ENCODE measurements around the gene XG. TPM values are rescaled to one million over a fixed set of nuclear protein-coding genes. Genes with fewer than 3 reads are reported as not detected.
"Not testable (repeated sequence)": the region's sequence is repeated elsewhere in the genome, so short reads cannot be mapped to it uniquely, and the experiment has no call there.

The XG gene
- total RNA-seq, 1 experiment from 2014 or later, result not detected

GRCh38 chrX:2802376-2803090 lies 50.7 kb downstream of the XG start:
- not testable (repeated sequence) for H3K27me3 ChIP-seq (replicated peaks); H3K4me1 ChIP-seq (replicated peaks); H3K9me3 ChIP-seq (replicated peaks); H3K36me3 ChIP-seq; H3K4me3 ChIP-seq
- peak overlapping the region; percentile 15; the same call in 1 of the 2 replicates for H3K27ac ChIP-seq
- peak in 1 of 2 experiments; percentile 15 for DNase-seq (ENCODE audit: low read depth in 1 of 2, low spot score in 2 of 2)

GRCh38 chrX:2803486-2803885 lies 51.6 kb downstream of the XG start:
- not testable (repeated sequence) for H3K9me3 ChIP-seq (replicated peaks); H3K27ac ChIP-seq; H3K4me1 ChIP-seq (replicated peaks); H3K36me3 ChIP-seq; H3K4me3 ChIP-seq; DNase-seq (ENCODE audit: low read depth in 1 of 2, low spot score in 2 of 2); H3K27me3 ChIP-seq (replicated peaks)

- DNase-seq (ENCODE audit: low read depth in 1 of 2, low spot score in 2 of 2); H3K4me3 ChIP-seq: not testable (repeated sequence)
- peak overlapping the region; percentile 69 for H3K27ac ChIP-seq
Observed at GRCh38 chrX:2804106-2804843, 52.4 kb downstream of the XG start.

GRCh38 chrX:2804858-2805257 lies 53.0 kb downstream of the XG start:
- DNase-seq (ENCODE audit: low read depth in 1 of 2, low spot score in 2 of 2), result peak; percentile 41 to 70
- H3K4me3 ChIP-seq; H3K27me3 ChIP-seq (replicated peaks): not testable (repeated sequence)

More at GRCh38 chrX:2804106-2804843, 52.4 kb downstream of the XG start:
- H3K9me3 ChIP-seq (replicated peaks); H3K36me3 ChIP-seq; H3K27me3 ChIP-seq (replicated peaks); H3K4me1 ChIP-seq (replicated peaks): not testable (repeated sequence)

GRCh38 chrX:2811271-2811670 lies 59.4 kb downstream of the XG start:
- Histone ChIP-seq H3K4me1 (replicated peaks) (peaks cover 12% of the 10 kb centered on the region), H3K4me3 (no peak overlapping the region), H3K27me3 (replicated peaks) (no peaks in the 10 kb centered on the region), H3K36me3 (no peaks in the 10 kb centered on the region), H3K27ac (peak overlapping the region; percentile 54; the same call in 1 of the 2 replicates), H3K9me3 (replicated peaks) (no peaks in the 10 kb centered on the region)
- no peak for DNase-seq (ENCODE audit: low read depth in 1 of 2, low spot score in 2 of 2)

More at GRCh38 chrX:2804858-2805257, 53.0 kb downstream of the XG start:
- H3K27ac ChIP-seq, result peak overlapping the region; percentile 69
- not testable (repeated sequence) for H3K4me1 ChIP-seq (replicated peaks); H3K9me3 ChIP-seq (replicated peaks); H3K36me3 ChIP-seq

GRCh38 chrX:2812161-2812907 lies 60.5 kb downstream of the XG start:
- Histone ChIP-seq H3K4me1 (replicated peaks) (peaks cover 12% of the 10 kb centered on the region), H3K27ac (peak overlapping the region; percentile 54)
- DNase-seq (ENCODE audit: low read depth in 1 of 2, low spot score in 2 of 2), result peak; percentile 52 to 59
- not testable (repeated sequence) for H3K27me3 ChIP-seq (replicated peaks); H3K36me3 ChIP-seq; H3K9me3 ChIP-seq (replicated peaks); H3K4me3 ChIP-seq

- Histone ChIP-seq H3K27ac (no peak overlapping the region), H3K4me3 (no peak overlapping the region), H3K4me1 (replicated peaks) (peaks cover 8% of the 10 kb centered on the region), H3K36me3 (no peaks in the 10 kb centered on the region), H3K9me3 (replicated peaks) (no peaks in the 10 kb centered on the region), H3K27me3 (replicated peaks) (no peaks in the 10 kb centered on the region)
- DNase-seq (ENCODE audit: low read depth in 1 of 2, low spot score in 2 of 2), result no peak
Observed at GRCh38 chrX:2817036-2817435, 65.2 kb downstream of the XG start.

- H3K27me3 ChIP-seq (replicated peaks), result no peaks in the 10 kb centered on the region
- H3K36me3 ChIP-seq, result no peaks in the 10 kb centered on the region
- no peak overlapping the region for H3K27ac ChIP-seq
- H3K4me3 ChIP-seq, result no peak overlapping the region
- H3K9me3 ChIP-seq (replicated peaks), result no peaks in the 10 kb centered on the region
- DNase-seq (ENCODE audit: low read depth in 1 of 2, low spot score in 2 of 2), result no peak
- H3K4me1 ChIP-seq (replicated peaks), result 0 out of 2 replicates have a peak, but pooled peaks cover 3% of the 10 kb centered on the region
Observed at GRCh38 chrX:2819345-2820135, 67.7 kb downstream of the XG start.

GRCh38 chrX:2820136-2820771 lies 68.4 kb downstream of the XG start:
- Histone ChIP-seq H3K4me3 (no peak overlapping the region), H3K9me3 (replicated peaks) (no peaks in the 10 kb centered on the region), H3K36me3 (no peaks in the 10 kb centered on the region), H3K4me1 (replicated peaks) (0 out of 2 replicates have a peak, but pooled peaks cover 3% of the 10 kb centered on the region), H3K27ac (no peak overlapping the region), H3K27me3 (replicated peaks) (no peaks in the 10 kb centered on the region)
- DNase-seq (ENCODE audit: low read depth in 1 of 2, low spot score in 2 of 2), result no peak

- H3K27ac ChIP-seq, result no peak overlapping the region
- H3K4me3 ChIP-seq, result no peak overlapping the region
- H3K9me3 ChIP-seq (replicated peaks), result no peaks in the 10 kb centered on the region
- H3K4me1 ChIP-seq (replicated peaks), result 0 out of 2 replicates have a peak, but pooled peaks cover 3% of the 10 kb centered on the region
- DNase-seq (ENCODE audit: low read depth in 1 of 2, low spot score in 2 of 2), result no peak
- no peaks in the 10 kb centered on the region for H3K27me3 ChIP-seq (replicated peaks)
- no peaks in the 10 kb centered on the region for H3K36me3 ChIP-seq
Observed at GRCh38 chrX:2823795-2824386, 72.1 kb downstream of the XG start.

GRCh38 chrX:2824886-2825285 lies 73.0 kb downstream of the XG start:
- DNase-seq (ENCODE audit: low read depth in 1 of 2, low spot score in 2 of 2), result no peak
- H3K4me1 ChIP-seq (replicated peaks), result 0 out of 2 replicates have a peak, but pooled peaks cover 1% of the 10 kb centered on the region
- H3K36me3 ChIP-seq, result no peaks in the 10 kb centered on the region
- no peak overlapping the region for H3K27ac ChIP-seq
- H3K4me3 ChIP-seq, result no peak overlapping the region
- no peaks in the 10 kb centered on the region for H3K27me3 ChIP-seq (replicated peaks)
- H3K9me3 ChIP-seq (replicated peaks), result no peaks in the 10 kb centered on the region

GRCh38 chrX:2828344-2828958 lies 76.6 kb downstream of the XG start, which contains the start of gene GYG2:
Gene GYG2, plus strand, starts transcription at chrX:2828930. Its CDS starts 1,259 bp downstream, at chrX:2830189.
- peak; percentile 44 to 51 for DNase-seq (ENCODE audit: low read depth in 1 of 2, low spot score in 2 of 2)
- H3K27ac ChIP-seq, result no peak within 1 kb of the TSS
- H3K4me3 ChIP-seq, result peak within 1 kb of the TSS; percentile 41
- no peaks in the 10 kb centered on the region for H3K4me1 ChIP-seq (replicated peaks)
- no peaks in the 10 kb centered on the region for H3K9me3 ChIP-seq (replicated peaks)
- H3K36me3 ChIP-seq, result no peaks in the 10 kb centered on the region
- H3K27me3 ChIP-seq (replicated peaks), result no peaks in the 10 kb centered on the region

Data from SJSA1 (cell line).